GM18526 (cell line): ENCODE measurements around the gene RASGRF1.

Experiments used
- POLR2A ChIP-seq: IDR thresholded peaks from 3 replicates; pipeline ENCODE4 v1.6.1; 2011; ENCODE audit not compliant: insufficient read length; ENCODE audit errors: extremely low read depth

RASGRF1 gene

GRCh38 chr15:79041601-79042168 lies 48.9 kb downstream of the RASGRF1 start:
- no peak for TF ChIP-seq POLR2A

- TF ChIP-seq POLR2A, result no peak
Measured at GRCh38 chr15:79037848-79038247, 52.7 kb downstream of the RASGRF1 start.

- TF ChIP-seq POLR2A, result no peak
Measured at GRCh38 chr15:79036323-79036722, 54.3 kb downstream of the RASGRF1 start.

GRCh38 chr15:79035814-79036213 lies 54.8 kb downstream of the RASGRF1 start:
- no peak for TF ChIP-seq POLR2A

GRCh38 chr15:79035111-79035601 lies 55.4 kb downstream of the RASGRF1 start:
- TF ChIP-seq POLR2A, result no peak

- TF ChIP-seq POLR2A, result no peak
Measured at GRCh38 chr15:79034284-79034683, 56.3 kb downstream of the RASGRF1 start.

GRCh38 chr15:79032656-79033055 lies 57.9 kb downstream of the RASGRF1 start:
- no peak for TF ChIP-seq POLR2A

GRCh38 chr15:79031821-79032220 lies 58.8 kb downstream of the RASGRF1 start:
- no peak for TF ChIP-seq POLR2A

GRCh38 chr15:79031201-79031600 lies 59.4 kb downstream of the RASGRF1 start:
- TF ChIP-seq POLR2A, result no peak

- no peak for TF ChIP-seq POLR2A
Measured at GRCh38 chr15:79030470-79030869, 60.1 kb downstream of the RASGRF1 start.

- TF ChIP-seq POLR2A, result no peak
Measured at GRCh38 chr15:79028411-79028964, 62.1 kb downstream of the RASGRF1 start.

GRCh38 chr15:79027532-79028410 lies 62.8 kb downstream of the RASGRF1 start:
- no peak for TF ChIP-seq POLR2A

GRCh38 chr15:79025802-79026201 lies 64.8 kb downstream of the RASGRF1 start:
- TF ChIP-seq POLR2A, result no peak

- no peak for TF ChIP-seq POLR2A
Measured at GRCh38 chr15:79025201-79025600, 65.4 kb downstream of the RASGRF1 start.

GRCh38 chr15:79023918-79024317 lies 66.7 kb downstream of the RASGRF1 start:
- TF ChIP-seq POLR2A, result no peak

- no peak for TF ChIP-seq POLR2A
Measured at GRCh38 chr15:79023546-79023890, 67.1 kb downstream of the RASGRF1 start.

- no peak for TF ChIP-seq POLR2A
Measured at GRCh38 chr15:79018960-79019359, 71.6 kb downstream of the RASGRF1 start.

GRCh38 chr15:79017953-79018352 lies 72.6 kb downstream of the RASGRF1 start:
- TF ChIP-seq POLR2A, result no peak
